GM10266 (cell line): Measurements from ENCODE around the gene EFNA4.

Experiments
- DNase-seq: peaks from one replicate; pipeline ENCODE4 v3.0.0; 2012; ENCODE audit errors: extremely low spot score
- CTCF ChIP-seq: IDR thresholded peaks from 2 replicates; pipeline ENCODE4 v1.5.1; 2012; ENCODE audit warnings: mild to moderate bottlenecking, low read depth; ENCODE audit not compliant: control insufficient read depth, insufficient read depth; ENCODE audit errors: missing control alignments

Gene EFNA4

DNA sequence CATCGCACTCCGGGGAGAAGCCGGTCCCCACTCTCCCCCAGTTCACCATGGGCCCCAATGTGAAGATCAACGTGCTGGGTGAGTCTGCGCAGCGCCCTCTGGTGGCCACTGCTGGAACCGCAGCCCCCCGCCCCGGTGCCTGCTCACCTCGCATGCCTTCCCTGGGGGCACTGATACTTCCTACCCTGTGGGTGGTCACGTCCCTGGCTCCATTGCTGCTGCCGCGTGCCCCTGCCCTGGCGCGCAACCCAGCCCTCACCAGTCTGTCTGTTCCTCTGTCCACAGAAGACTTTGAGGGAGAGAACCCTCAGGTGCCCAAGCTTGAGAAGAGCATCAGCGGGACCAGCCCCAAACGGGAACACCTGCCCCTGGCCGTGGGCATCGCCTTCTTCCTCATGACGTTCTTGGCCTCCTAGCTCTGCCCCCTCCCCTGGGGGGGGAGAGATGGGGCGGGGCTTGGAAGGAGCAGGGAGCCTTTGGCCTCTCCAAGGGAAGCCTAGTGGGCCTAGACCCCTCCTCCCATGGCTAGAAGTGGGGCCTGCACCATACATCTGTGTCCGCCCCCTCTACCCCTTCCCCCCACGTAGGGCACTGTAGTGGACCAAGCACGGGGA is 22.7 kb downstream of the EFNA4 start:
- peak; percentile 97 for TF ChIP-seq CTCF
- peak; percentile 85 for DNase-seq

DNA sequence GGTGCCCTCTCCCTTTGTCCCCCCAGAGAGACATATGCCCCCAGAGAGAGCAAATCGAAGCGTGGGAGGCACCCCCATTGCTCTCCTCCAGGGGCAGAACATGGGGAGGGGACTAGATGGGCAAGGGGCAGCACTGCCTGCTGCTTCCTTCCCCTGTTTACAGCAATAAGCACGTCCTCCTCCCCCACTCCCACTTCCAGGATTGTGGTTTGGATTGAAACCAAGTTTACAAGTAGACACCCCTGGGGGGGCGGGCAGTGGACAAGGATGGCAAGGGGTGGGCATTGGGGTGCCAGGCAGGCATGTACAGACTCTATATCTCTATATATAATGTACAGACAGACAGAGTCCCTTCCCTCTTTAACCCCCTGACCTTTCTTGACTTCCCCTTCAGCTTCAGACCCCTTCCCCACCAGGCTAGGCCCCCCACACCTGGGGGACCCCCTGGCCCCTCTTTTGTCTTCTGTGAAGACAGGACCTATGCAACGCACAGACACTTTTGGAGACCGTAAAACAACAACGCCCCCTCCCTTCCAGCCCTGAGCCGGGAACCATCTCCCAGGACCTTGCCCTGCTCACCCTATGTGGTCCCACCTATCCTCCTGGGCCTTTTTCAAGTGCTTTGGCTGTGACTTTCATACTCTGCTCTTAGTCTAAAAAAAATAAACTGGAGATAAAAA is 23.5 kb downstream of the EFNA4 start:
- no peak for DNase-seq

DNA sequence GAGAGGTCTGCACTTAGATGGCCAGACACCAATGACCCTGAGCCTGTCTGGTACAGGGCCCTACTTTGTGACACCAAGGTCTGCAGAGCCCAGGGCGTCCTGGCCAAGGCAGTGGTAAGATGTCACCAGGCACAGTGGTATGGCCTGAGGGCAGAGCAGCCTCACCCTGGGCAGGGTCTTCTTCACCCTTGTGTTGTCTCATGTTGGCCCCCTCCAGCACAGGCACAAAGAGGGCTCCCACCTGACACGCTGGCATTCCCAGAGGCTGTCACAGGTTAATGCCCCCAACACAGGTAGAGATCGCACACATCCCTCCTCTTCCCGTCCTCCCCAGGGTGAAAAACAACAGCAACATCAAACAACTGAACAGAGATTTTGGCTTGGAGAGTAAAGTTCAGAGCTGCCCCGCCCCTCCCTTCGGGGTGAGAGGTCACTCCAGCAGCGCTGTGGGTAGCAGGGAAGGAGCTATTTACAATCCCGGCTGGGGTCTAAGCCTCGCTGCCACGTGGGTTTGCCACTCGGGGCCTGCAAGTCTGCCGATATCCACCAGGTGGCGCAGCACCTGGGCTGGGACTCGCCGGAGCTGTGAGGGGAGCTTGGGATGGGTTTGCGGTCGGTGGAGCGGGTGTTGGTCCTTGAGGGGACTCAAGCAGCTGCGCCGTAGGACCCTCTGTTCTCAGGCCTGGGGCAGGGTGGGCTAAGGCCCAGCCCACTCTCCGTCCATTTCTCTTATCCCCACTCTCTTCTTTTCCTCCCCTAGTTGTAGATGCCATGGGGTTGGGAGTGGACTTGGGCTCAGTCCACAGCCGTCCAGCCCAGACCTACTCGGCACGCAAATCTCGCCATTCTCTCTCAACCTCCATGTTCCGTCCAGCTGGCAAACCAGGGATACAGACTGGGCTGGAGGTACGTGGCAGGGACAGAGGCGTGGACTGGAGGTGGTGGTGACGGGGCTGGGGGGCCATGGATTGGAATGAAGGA is 27.8 kb downstream of the EFNA4 start:
- peak; percentile 98 for TF ChIP-seq CTCF

More for the DNA sequence above, 23.5 kb downstream of the EFNA4 start:
- no peak for TF ChIP-seq CTCF

GRCh38 chr1:155092131-155092530 is 28.6 kb downstream of the EFNA4 start:
- TF ChIP-seq CTCF: no peak
- DNase-seq: no peak

More for the DNA sequence above, 27.8 kb downstream of the EFNA4 start:
- peak; percentile 78 for DNase-seq

DNA sequence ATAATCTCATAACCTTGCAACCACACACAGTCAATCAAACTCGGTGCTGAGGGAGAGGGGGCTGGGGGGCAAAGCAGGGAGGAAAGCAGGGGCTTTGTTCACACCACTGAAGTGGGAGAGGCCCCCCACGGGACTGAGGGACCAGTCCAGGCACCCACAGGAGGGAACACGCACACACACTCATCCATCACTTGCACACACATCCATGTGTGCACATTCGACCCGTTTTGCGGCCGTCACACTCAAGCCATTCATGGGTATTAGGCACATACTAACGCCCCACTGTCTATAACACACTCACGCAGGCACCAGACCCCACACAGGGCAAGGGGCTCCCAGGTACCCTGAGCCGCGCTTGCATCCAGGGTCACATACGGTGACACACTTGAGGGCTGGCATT is 29.1 kb downstream of the EFNA4 start:
- no peak for DNase-seq

GRCh38 chr1:155093911-155094621 is 30.5 kb downstream of the EFNA4 start:
- DNase-seq: no peak
- TF ChIP-seq CTCF: no peak

More for the DNA sequence above, 29.1 kb downstream of the EFNA4 start:
- TF ChIP-seq CTCF: no peak
